ENCODE results near the gene KIAA1217. TPM values are rescaled to one million over a fixed set of nuclear protein-coding genes. Genes with fewer than 3 reads are reported as not detected.

The KIAA1217 gene
- total RNA-seq, 1 experiment from 2014 or later: 18.6 TPM

DNA sequence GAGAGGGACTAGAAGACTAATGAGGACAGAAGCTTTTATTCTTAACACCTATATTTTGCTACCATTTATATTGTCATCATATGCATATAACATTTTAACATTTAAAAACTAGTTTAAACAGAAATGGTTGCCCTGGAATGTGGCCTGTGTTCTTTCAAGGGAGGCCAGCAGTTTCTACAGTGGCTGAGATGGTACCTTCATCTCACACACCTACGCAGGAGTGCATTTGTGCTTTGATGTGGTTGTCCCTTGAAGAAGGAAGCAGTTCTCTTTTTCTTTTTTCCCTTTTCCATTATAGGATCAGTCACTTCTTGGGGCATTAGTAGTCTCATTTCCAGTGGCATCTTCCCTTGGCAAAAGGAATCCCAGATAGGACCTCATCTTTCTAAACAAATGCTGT lies 38.9 kb downstream of the KIAA1217 start:
- no peaks in the 10 kb centered on the region for H3K79me2 ChIP-seq (ENCODE audit: insufficient read depth, low read length)
- no peak for DNase-seq
- no peak overlapping the region for H3K4me2 ChIP-seq (ENCODE audit: insufficient read depth, insufficient read length, low read length)
- H4K91ac ChIP-seq (ENCODE audit: insufficient read length, low read depth, low read length): no peak overlapping the region
- no peak overlapping the region for H3K9ac ChIP-seq (ENCODE audit: extremely low read depth, insufficient read length, low read length)
- no peak overlapping the region for H2BK12ac ChIP-seq (ENCODE audit: insufficient read length, low read depth, low read length)
- H2BK5ac ChIP-seq (ENCODE audit: insufficient read length, low read length): no peak overlapping the region
- H3K27me3 ChIP-seq (ENCODE audit: insufficient read depth, low read length): no peaks in the 10 kb centered on the region
- H2BK120ac ChIP-seq (ENCODE audit: low read depth, low read length, poor library complexity, severe bottlenecking): no peak overlapping the region
- no peak overlapping the region for H2BK20ac ChIP-seq (ENCODE audit: low read depth, low read length, poor library complexity, severe bottlenecking)
- WGBS (ENCODE audit: extremely low coverage, insufficient read length, low lambda C conversion rate): no CpG with 5 or more reads among the region's 1 CpG
- no peak overlapping the region for H3K4me3 Mint-ChIP-seq
- no peak overlapping the region for H3K27ac Mint-ChIP-seq
- H3K14ac ChIP-seq (ENCODE audit: insufficient read depth, low read length): no peak overlapping the region
- H3K4me1 ChIP-seq (ENCODE audit: insufficient read depth, low read length): peaks cover 6% of the 10 kb centered on the region; the same call in 1 of the 2 replicates
- no peak overlapping the region for H3K27ac ChIP-seq (ENCODE audit: insufficient read length, low read depth, low read length)
- H3K23ac ChIP-seq (ENCODE audit: insufficient read length, low read depth, low read length): no peak overlapping the region
- no peaks in the 10 kb centered on the region for H3K9me3 ChIP-seq (ENCODE audit: control insufficient read depth, low read depth, low read length)
- H4K5ac ChIP-seq (ENCODE audit: insufficient read length, low read depth, low read length): no peak overlapping the region
- no peak overlapping the region for H4K8ac ChIP-seq (replicated peaks; ENCODE audit: insufficient read length, low read depth, low read length)
- H4K20me1 ChIP-seq (ENCODE audit: control insufficient read depth, insufficient read depth, insufficient read length): no peaks in the 10 kb centered on the region
- TF ChIP-seq, protein P1, sequence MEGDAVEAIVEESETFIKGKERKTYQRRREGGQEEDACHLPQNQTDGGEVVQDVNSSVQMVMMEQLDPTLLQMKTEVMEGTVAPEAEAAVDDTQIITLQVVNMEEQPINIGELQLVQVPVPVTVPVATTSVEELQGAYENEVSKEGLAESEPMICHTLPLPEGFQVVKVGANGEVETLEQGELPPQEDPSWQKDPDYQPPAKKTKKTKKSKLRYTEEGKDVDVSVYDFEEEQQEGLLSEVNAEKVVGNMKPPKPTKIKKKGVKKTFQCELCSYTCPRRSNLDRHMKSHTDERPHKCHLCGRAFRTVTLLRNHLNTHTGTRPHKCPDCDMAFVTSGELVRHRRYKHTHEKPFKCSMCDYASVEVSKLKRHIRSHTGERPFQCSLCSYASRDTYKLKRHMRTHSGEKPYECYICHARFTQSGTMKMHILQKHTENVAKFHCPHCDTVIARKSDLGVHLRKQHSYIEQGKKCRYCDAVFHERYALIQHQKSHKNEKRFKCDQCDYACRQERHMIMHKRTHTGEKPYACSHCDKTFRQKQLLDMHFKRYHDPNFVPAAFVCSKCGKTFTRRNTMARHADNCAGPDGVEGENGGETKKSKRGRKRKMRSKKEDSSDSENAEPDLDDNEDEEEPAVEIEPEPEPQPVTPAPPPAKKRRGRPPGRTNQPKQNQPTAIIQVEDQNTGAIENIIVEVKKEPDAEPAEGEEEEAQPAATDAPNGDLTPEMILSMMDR (conservative IDR thresholded peaks at IDR 0.05): no peak
- no peak overlapping the region for H3K4ac ChIP-seq (ENCODE audit: low read depth, low read length)
- no peak overlapping the region for H2AK5ac ChIP-seq (ENCODE audit: insufficient read length, low read length)
- H3T11ph ChIP-seq (ENCODE audit: low read length): no peak overlapping the region
- no peak overlapping the region; the same call in 1 of the 2 replicates for H2BK15ac ChIP-seq (ENCODE audit: low read depth, low read length)
- no peaks in the 10 kb centered on the region for H3K23me2 ChIP-seq (ENCODE audit: insufficient read length, low read depth, low read length, poor library complexity, severe bottlenecking)
- peaks cover 0 to 4% (median 2%) of the 10 kb centered on the region in 3 experiments; a peak in 3 of 7 replicates for H3K36me3 Mint-ChIP-seq (ENCODE audit: insufficient read depth in 1 of 3, low read depth in 3 of 3)
- H3K56ac ChIP-seq (ENCODE audit: insufficient read length, low read depth, low read length): no peak overlapping the region
- no peak overlapping the region for H3K18ac ChIP-seq (ENCODE audit: insufficient read length, low read depth, low read length)
- H3K79me1 ChIP-seq (ENCODE audit: insufficient read depth, low read depth, low read length, poor library complexity, severe bottlenecking): no peaks in the 10 kb centered on the region
- H3K27me3 Mint-ChIP-seq (ENCODE audit: low read depth): no peaks in the 10 kb centered on the region
- H2AFZ ChIP-seq (ENCODE audit: low read length): no peak overlapping the region
- H3K9me3 Mint-ChIP-seq: no peaks in the 10 kb centered on the region
- peaks cover 22 to 26% of the 10 kb centered on the region in 2 experiments for H3K4me1 Mint-ChIP-seq

All from H9 (cell line).